Mesenchymal stem cell (in vitro differentiated cells and primary cell): ENCODE data around the gene PDE9A.

Experiments
- DNase-seq: peaks from one replicate; pipeline ENCODE4 v3.0.0-alpha.2; 2013
- H2AFZ ChIP-seq: one replicate; pipeline ENCODE4 v1.6.1; 2013; ENCODE audit warnings: low read depth, mild to moderate bottlenecking, control low read depth, inconsistent platforms, low read length, moderate library complexity
- H2AK5ac ChIP-seq: 2 replicates; pipeline ENCODE4 v1.6.1; 2013; ENCODE audit warnings: low read length, moderate library complexity, mild to moderate bottlenecking, inconsistent platforms; ENCODE audit not compliant: severe bottlenecking
- H2BK120ac ChIP-seq: one replicate; pipeline ENCODE4 v1.6.1; 2013; ENCODE audit warnings: low read depth, mild to moderate bottlenecking, inconsistent platforms, low read length, moderate library complexity
- H2BK12ac ChIP-seq, 2 experiments: one replicate each; pipeline ENCODE4 v1.6.1; 2013; ENCODE audit warnings: inconsistent platforms in 2 of 2, low read length in 2 of 2, mild to moderate bottlenecking in 2 of 2, moderate library complexity in 2 of 2, control low read depth in 1 of 2
- H2BK15ac ChIP-seq: one replicate; pipeline ENCODE4 v1.6.1; 2013; ENCODE audit warnings: mild to moderate bottlenecking, low read depth, inconsistent platforms; ENCODE audit not compliant: poor library complexity, severe bottlenecking
- H2BK5ac ChIP-seq: 2 replicates; pipeline ENCODE4 v1.6.1; 2013; ENCODE audit warnings: low read depth, mild to moderate bottlenecking, low read length, control low read depth, inconsistent platforms; ENCODE audit not compliant: poor library complexity, severe bottlenecking
- H3K14ac ChIP-seq, 2 experiments: one replicate each; pipeline ENCODE4 v1.6.1; 2013; ENCODE audit warnings: inconsistent platforms in 2 of 2, low read length in 2 of 2, control low read depth in 1 of 2, mild to moderate bottlenecking in 1 of 2, moderate library complexity in 1 of 2
- H3K18ac ChIP-seq, 2 experiments: one replicate each; pipeline ENCODE4 v1.6.1; 2013; ENCODE audit warnings: inconsistent platforms in 2 of 2, low read length in 2 of 2, control low read depth in 1 of 2, low read depth in 1 of 2, mild to moderate bottlenecking in 1 of 2
- H3K23ac ChIP-seq, 2 experiments: one replicate each; pipeline ENCODE4 v1.6.1; 2013; ENCODE audit warnings: inconsistent platforms in 2 of 2, low read length in 2 of 2, mild to moderate bottlenecking in 2 of 2, moderate library complexity in 2 of 2, control low read depth in 1 of 2
- H3K27ac ChIP-seq: 2 replicates; pipeline ENCODE4 v1.5.1; 2013; ENCODE audit warnings: mild to moderate bottlenecking, moderate library complexity, low read length, control low read depth, inconsistent platforms; ENCODE audit not compliant: poor library complexity, severe bottlenecking
- H3K27me3 ChIP-seq, 2 experiments: 2 replicates each; pipeline versions ENCODE4 v1.6.1 to v1.7.0; 2013; ENCODE audit warnings: low read length in 2 of 2, mild to moderate bottlenecking in 2 of 2, moderate library complexity in 2 of 2, control low read depth in 1 of 2, inconsistent platforms in 1 of 2; ENCODE audit not compliant: control insufficient read depth in 1 of 2, insufficient read depth in 1 of 2
- H3K36me3 ChIP-seq, 2 experiments: 2 replicates each; pipeline versions ENCODE4 v1.6.1 to v1.7.0; 2013; ENCODE audit warnings: low read length in 2 of 2, control low read depth in 1 of 2, inconsistent platforms in 1 of 2, low read depth in 1 of 2, mild to moderate bottlenecking in 1 of 2; ENCODE audit not compliant: insufficient read depth in 2 of 2, control insufficient read depth in 1 of 2
- H3K4ac ChIP-seq, 2 experiments: one replicate each; pipeline ENCODE4 v1.6.1; 2013; ENCODE audit warnings: inconsistent platforms in 2 of 2, low read length in 2 of 2, mild to moderate bottlenecking in 2 of 2, moderate library complexity in 2 of 2, control low read depth in 1 of 2, low read depth in 1 of 2
- H3K4me1 ChIP-seq: 2 replicates; pipeline ENCODE4 v1.6.1; 2013; ENCODE audit warnings: low read depth, low read length, control low read depth; ENCODE audit not compliant: control insufficient read depth, insufficient read depth
- H3K4me2 ChIP-seq: 2 replicates; pipeline ENCODE4 v1.6.1; 2013; ENCODE audit warnings: low read length, mild to moderate bottlenecking, inconsistent platforms; ENCODE audit not compliant: poor library complexity, severe bottlenecking
- H3K4me3 ChIP-seq, 2 experiments: 2 replicates each; pipeline versions ENCODE4 v1.5.1 to v1.7.0; 2013; ENCODE audit warnings: low read length in 2 of 2, mild to moderate bottlenecking in 2 of 2, control low read depth in 1 of 2, low read depth in 1 of 2; ENCODE audit not compliant: insufficient read depth in 1 of 2
- H3K79me1 ChIP-seq: replicated peaks from 2 replicates; pipeline ENCODE4 v1.6.1; 2013; ENCODE audit warnings: mild to moderate bottlenecking, control low read depth, low read length, inconsistent platforms; ENCODE audit not compliant: poor library complexity, severe bottlenecking
- H3K9ac ChIP-seq: 2 replicates; pipeline ENCODE4 v1.7.0; 2013; ENCODE audit warnings: mild to moderate bottlenecking, low read length, moderate library complexity
- H3K9me3 ChIP-seq: 2 replicates; pipeline ENCODE4 v1.7.0; 2013; ENCODE audit warnings: mild to moderate bottlenecking, low read length; ENCODE audit not compliant: control insufficient read depth
- H4K8ac ChIP-seq: one replicate; pipeline ENCODE4 v1.6.1; 2013; ENCODE audit warnings: inconsistent platforms, mild to moderate bottlenecking, low read length, moderate library complexity
- H4K91ac ChIP-seq: one replicate; pipeline ENCODE4 v1.6.1; 2013; ENCODE audit warnings: mild to moderate bottlenecking, low read length, inconsistent platforms
- WGBS: methylation state at CpG from one replicate; pipeline ENCODE4 v1.1.7; 2013; ENCODE audit warnings: mixed read lengths; 5-methylcytosine and 5-hydroxymethylcytosine counted together

Gene PDE9A

DNA sequence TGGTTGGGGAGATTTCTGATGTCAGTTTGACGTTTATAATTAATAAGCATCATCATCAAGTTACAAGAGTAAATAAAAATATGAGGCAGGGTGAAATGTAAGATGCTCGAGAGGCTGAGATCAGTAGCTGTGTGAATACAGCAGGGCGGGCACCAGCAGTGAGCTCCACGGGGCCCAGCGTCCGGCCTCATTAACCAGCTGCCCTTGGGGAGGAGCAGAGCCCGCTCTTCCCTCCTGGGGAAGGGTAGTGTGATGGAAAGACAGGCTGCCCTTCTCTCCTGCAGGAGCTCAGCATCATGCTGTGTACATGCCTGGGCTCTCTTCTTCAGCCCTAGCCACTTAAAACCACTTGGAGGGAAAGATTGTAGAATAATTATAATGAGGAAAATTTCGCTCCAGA is 23.4 kb downstream of the PDE9A start:
- no peak overlapping the region for H2AFZ ChIP-seq
- H3K4me2 ChIP-seq = no peak overlapping the region
- WGBS = 91% methylated on average over 6 of the region's 8 CpGs
- H2BK12ac ChIP-seq = peak overlapping the region; percentile 45 to 54
- H3K4me3 ChIP-seq = no peak overlapping the region
- H3K9me3 ChIP-seq = no peaks in the 10 kb centered on the region
- peak overlapping the region; percentile 24 for H4K8ac ChIP-seq
- no peak overlapping the region for H3K4ac ChIP-seq
- H3K4me1 ChIP-seq = peaks cover 42% of the 10 kb centered on the region
- peaks cover 3% of the 10 kb centered on the region for H3K79me1 ChIP-seq
- no peak for DNase-seq
- no peak overlapping the region for H2AK5ac ChIP-seq
- H2BK5ac ChIP-seq = no peak overlapping the region
- H3K27me3 ChIP-seq = peaks cover 34 to 87% of the 10 kb centered on the region in 2 experiments
- H3K18ac ChIP-seq = peak overlapping the region in 1 of 2 experiments; percentile 66
- no peak overlapping the region for H2BK120ac ChIP-seq
- no peak overlapping the region for H3K9ac ChIP-seq
- peak overlapping the region; percentile 54 for H4K91ac ChIP-seq
- H3K36me3 ChIP-seq = peaks cover 0 to 8% of the 10 kb centered on the region in 2 experiments
- H3K14ac ChIP-seq = no peak overlapping the region
- H2BK15ac ChIP-seq = peak overlapping the region; percentile 37
- H3K27ac ChIP-seq = no peak overlapping the region
- no peak overlapping the region for H3K23ac ChIP-seq

DNA sequence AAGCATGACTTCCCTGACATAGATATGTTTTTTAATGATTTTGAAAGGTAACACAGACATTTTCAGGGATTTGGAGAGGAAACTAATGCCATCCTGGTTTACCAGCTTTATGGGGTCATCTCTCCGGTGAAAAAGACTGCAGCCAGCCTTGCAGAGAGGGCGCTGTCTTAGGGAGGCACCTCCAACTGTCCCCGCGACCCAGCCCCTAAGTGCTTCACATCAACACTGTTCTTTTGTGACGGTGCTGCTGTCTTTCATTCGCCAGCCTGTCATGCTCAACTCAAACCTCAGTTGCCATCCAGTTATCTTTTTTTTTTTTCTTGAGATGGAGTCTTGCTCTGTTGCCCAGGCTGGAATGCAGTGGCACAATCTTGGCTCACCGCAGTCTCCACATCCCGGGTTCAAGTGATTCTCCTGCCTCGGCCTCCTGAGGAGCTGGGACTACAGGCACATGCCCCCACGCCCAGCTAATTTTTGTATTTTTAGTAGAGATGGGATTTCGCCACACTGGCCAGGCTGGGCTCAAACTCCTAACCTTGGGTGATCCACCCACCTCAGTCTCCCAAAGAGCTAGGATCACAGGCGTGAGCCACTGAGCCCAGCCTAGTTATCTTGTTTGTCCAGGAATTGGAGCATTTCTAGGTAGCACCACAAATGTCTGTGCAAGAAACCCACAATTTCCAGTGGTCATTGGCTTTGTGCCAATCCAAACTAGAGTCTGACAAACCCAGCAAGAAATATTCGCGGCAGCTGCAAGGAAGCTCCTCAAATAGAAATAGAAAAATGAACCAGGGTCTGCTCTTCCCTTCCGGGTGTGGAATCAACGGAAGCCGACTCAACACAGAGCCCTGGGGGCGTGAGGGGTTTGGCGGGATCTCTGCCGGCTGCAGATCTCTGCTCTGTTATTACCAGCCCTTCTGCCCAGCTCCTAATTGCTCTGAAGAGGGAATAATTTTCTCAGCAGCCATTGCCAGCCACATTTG is 24.2 kb downstream of the PDE9A start:
- no peak overlapping the region for H2BK15ac ChIP-seq
- peaks cover 36% of the 10 kb centered on the region for H3K4me1 ChIP-seq
- H3K4me3 ChIP-seq = no peak overlapping the region
- peak overlapping the region; percentile 65 for H3K4me2 ChIP-seq
- no peak overlapping the region for H2AFZ ChIP-seq
- WGBS = 71% methylated on average over 17 of the region's 20 CpGs
- H2AK5ac ChIP-seq = no peak overlapping the region
- no peak overlapping the region for H4K91ac ChIP-seq
- H3K27ac ChIP-seq = peak overlapping the region; percentile 55
- H3K9ac ChIP-seq = no peak overlapping the region
- H3K27me3 ChIP-seq = peaks cover 43 to 89% of the 10 kb centered on the region in 2 experiments
- no peak overlapping the region for H2BK5ac ChIP-seq
- H3K79me1 ChIP-seq = peaks cover 3% of the 10 kb centered on the region
- no peaks in the 10 kb centered on the region for H3K9me3 ChIP-seq
- no peak overlapping the region for H4K8ac ChIP-seq
- peak; percentile 77 for DNase-seq
- H3K4ac ChIP-seq = peak overlapping the region in 1 of 2 experiments; percentile 54
- H2BK12ac ChIP-seq = peak overlapping the region in 1 of 2 experiments; percentile 75
- H3K18ac ChIP-seq = peak overlapping the region in 1 of 2 experiments; percentile 6
- H3K23ac ChIP-seq = no peak overlapping the region
- peaks cover 0 to 8% of the 10 kb centered on the region in 2 experiments for H3K36me3 ChIP-seq
- no peak overlapping the region for H3K14ac ChIP-seq
- no peak overlapping the region for H2BK120ac ChIP-seq

DNA sequence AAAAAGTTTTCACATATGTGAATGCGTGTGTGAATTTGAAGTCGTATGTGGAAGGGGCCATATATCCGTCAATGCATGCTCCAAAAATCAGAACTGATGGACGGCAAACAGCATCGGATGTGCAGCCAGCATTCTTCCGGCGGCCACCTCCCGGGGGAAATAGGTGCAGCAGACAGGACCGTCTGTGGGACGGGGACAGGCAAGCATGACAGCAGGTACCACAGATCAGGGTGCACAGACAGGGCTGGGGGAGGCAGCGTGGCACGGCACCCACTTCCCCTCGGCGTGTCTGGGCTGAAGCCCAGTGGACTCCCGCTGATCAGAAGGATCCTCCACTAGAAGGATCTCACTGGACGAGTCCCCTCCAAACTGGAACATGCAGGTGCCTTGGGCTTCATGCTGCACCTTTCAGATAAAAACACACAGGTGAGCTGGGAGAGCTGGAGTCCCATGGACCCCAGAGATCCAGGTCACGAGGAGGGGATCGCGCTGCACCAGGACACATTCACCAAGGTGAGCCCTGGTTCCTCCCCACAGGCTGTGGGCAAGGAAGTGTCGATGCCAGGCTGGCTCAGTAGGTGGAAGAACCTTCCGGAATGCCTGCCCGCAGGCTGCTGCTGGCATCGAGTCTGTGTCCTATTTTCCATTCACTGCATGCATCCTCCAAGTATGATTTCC is 25.3 kb downstream of the PDE9A start:
- H4K8ac ChIP-seq = peak overlapping the region; percentile 10
- no peaks in the 10 kb centered on the region for H3K9me3 ChIP-seq
- H3K9ac ChIP-seq = no peak overlapping the region
- no peak overlapping the region for H2BK120ac ChIP-seq
- no peak overlapping the region for H2AFZ ChIP-seq
- H3K4me2 ChIP-seq = no peak overlapping the region
- no peak overlapping the region for H3K14ac ChIP-seq
- no peak overlapping the region for H2AK5ac ChIP-seq
- no peak overlapping the region for H2BK15ac ChIP-seq
- H3K4me3 ChIP-seq = no peak overlapping the region
- no peak overlapping the region for H3K27ac ChIP-seq
- peaks cover 3% of the 10 kb centered on the region for H3K79me1 ChIP-seq
- H3K36me3 ChIP-seq = peaks cover 0 to 8% of the 10 kb centered on the region in 2 experiments
- no peak overlapping the region for H2BK5ac ChIP-seq
- H3K18ac ChIP-seq = peak overlapping the region in 1 of 2 experiments; percentile 3
- DNase-seq = no peak
- peaks cover 29% of the 10 kb centered on the region for H3K4me1 ChIP-seq
- peaks cover 49 to 90% of the 10 kb centered on the region in 2 experiments for H3K27me3 ChIP-seq
- peak overlapping the region; percentile 54 for H4K91ac ChIP-seq
- H3K23ac ChIP-seq = no peak overlapping the region
- 90% methylated on average over 23 of the region's 23 CpGs for WGBS
- H2BK12ac ChIP-seq = peak overlapping the region; percentile 9 to 47
- no peak overlapping the region for H3K4ac ChIP-seq
